NCI-H748 treated with DMSO at 0.1 percent for 48 hours (cell line): ENCODE results near the gene SNX1.
A peak's percentile ranks its signal among the peaks of the same experiment; 100 is the strongest.
"Not testable (repeated sequence)": the region's sequence is repeated elsewhere in the genome, so short reads cannot be mapped to it uniquely, and the experiment has no call there.

Experiments
- DNase-seq: peaks from one replicate; lab custom pipeline; 2025; lab: John Stamatoyannopoulos, UW

SNX1 gene, protein sequence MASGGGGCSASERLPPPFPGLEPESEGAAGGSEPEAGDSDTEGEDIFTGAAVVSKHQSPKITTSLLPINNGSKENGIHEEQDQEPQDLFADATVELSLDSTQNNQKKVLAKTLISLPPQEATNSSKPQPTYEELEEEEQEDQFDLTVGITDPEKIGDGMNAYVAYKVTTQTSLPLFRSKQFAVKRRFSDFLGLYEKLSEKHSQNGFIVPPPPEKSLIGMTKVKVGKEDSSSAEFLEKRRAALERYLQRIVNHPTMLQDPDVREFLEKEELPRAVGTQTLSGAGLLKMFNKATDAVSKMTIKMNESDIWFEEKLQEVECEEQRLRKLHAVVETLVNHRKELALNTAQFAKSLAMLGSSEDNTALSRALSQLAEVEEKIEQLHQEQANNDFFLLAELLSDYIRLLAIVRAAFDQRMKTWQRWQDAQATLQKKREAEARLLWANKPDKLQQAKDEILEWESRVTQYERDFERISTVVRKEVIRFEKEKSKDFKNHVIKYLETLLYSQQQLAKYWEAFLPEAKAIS

DNA sequence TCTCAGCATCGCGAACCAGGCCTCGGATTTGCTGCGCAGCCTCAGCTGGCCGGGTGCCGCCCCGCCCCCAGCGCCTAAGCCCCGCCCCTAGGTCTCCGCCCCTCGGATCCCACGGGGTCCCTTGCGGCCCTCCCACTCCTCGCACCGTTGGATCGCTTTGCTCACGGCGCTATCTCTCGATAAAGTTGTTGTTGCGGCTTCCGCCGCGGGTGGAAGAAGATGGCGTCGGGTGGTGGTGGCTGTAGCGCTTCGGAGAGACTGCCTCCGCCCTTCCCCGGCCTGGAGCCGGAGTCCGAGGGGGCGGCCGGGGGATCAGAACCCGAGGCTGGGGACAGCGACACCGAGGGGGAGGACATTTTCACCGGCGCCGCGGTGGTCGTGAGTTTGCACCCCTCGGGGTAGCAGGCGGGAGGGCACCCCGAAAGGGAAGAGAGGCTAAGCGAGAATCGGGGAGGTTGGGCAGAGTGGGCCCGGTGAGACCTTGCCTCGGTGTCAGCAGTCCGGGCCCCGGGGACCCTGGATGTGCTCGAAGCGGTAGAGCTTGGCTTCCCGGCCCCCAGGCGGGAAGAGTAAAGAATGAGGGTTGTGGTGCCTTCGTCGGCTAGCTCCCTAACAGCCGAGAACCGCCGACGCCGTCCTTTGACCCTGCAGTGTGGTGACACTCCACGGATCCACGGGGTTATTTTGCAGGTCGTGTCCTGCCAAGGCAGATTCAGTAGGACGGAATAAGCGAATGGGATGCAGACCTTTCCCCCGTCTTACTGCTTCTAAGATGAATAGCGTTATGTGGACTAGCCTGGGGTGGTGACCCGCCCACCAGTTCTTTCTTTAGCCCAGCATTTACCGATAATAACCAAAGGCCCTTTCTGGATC lies at the start of gene SNX1:
Gene SNX1, plus strand, starts transcription at position 188 of the 873 bp plus-strand sequence. Its CDS starts 32 bp downstream, at position 220.
- DNase-seq = peak; percentile 69

DNA sequence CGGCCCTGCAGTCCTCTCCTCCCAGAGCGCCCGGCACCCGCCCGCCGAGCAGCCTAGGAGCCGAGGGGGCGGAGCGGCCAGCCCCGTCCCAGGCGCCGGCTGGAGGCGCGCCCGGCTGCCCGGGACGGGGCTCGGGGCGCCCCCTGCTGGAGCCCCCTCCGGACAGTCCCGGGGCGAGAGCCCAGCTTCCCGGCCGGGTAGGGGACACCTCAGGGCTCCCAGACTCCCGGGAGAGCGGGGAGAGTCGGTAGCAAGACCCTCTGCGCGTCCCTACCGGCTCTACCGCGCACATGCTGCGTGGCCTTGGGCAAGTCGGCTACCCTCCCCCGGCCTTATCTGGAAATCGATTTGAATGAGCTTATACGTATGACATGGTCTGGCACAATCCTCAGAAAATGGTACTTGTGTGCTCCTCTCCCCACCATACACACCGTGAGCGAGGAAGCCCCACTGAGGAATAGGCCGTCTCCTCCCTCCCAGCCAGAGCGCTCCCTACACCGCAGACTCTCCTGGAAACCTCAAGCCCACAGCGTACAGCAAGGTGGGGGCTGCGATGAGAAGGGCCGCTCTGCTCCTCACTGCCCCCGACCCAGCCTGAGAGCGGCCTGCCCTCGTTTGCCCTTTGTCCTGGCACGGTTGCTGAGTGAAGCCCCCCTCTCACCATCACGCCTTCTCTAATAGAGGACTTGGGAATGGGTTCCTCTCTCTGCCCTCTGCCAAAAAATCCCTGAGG lies 49.2 kb upstream of the SNX1 start, which contains the start of gene DAPK2:
Gene DAPK2, minus strand, starts transcription at position 65 of the 733 bp plus-strand sequence. CDS start 6,224 bp downstream, outside the sequence.
- no peak for DNase-seq

DNA sequence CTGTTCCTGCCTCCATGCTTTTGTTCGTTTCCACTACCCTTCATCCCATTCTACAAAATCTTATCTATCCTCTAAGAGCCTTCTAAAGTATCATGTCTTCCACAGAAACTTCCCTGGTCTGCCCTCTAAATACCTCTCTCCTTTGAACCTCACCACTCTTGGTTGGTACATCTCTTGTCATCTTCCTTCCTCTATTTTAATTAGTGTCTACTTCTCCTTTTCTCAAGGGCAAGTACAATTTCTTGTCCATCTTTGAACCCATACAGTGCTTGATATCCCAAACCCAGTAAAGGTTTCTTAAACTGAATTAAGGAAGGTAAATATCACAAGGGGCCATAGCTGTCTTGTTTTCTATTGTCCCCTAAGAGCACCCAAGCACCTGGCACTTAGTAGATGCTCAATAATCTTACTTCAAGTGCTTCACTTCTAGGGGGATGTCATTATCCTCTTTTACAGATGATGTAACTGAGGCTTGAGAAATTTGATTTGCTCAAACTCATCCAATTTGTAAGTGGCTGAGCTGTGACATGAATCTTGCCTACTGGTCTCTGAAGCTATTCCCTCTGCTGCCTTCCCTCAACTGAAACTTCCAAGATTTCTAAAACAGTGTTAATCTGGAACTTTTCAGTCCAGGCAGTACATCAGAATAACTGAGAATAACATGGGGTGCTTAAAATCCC lies 46.9 kb upstream of the SNX1 start:
- no peak for DNase-seq

DNA sequence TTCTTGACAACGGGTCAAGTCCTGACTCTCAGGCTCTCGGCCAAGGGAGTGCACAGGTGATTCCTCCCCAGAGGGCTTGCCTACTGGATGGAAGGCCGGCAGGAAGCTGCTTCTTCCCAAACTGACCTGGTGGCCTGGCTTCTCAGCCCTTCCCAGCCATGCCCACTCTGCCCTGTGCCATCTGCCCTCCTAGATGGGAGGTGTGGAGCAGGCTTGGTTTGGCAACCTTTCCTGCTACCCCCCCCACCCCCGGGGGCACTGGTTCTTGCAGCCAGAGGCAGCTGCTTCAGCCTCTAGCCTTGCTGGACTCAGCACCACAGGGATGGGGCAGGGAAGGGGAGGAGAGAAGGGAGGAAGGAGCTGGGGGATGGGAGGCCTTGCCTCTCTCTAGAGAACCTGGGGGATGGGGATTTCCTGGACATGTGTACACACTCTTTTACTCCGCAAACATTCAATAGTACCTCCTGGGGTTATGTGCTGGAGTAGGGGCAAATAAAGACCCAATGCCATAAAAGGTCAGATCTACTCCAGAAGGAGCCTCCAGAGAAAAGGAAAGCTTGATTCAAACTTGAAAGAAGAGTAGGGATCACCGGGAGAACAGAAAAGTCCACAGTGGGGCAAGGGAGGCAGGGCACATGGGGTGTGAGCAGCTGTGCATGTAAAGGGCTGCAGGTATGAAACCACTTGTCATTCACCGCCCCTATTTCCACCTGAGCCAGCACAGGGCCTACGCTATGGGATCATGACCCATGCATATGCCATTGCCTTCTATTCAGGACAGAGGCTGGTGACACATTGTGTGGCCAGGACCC lies 45.3 kb upstream of the SNX1 start:
- DNase-seq = peak; percentile 6

DNA sequence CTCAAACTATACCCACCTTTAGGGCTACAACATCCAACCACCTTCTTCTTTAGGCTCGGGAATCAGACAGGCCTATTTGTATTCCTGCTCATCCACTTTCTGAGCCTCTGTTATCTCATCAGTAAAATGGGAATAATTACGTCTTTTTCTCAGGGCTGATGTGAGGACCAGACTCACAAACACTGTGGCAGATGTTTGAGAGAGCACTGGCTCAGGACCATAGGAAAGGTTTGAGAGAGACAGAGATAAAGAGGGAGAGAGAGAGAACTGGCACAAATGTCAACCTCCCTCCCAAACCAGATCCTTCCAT lies 44.7 kb upstream of the SNX1 start:
- DNase-seq = no peak

DNA sequence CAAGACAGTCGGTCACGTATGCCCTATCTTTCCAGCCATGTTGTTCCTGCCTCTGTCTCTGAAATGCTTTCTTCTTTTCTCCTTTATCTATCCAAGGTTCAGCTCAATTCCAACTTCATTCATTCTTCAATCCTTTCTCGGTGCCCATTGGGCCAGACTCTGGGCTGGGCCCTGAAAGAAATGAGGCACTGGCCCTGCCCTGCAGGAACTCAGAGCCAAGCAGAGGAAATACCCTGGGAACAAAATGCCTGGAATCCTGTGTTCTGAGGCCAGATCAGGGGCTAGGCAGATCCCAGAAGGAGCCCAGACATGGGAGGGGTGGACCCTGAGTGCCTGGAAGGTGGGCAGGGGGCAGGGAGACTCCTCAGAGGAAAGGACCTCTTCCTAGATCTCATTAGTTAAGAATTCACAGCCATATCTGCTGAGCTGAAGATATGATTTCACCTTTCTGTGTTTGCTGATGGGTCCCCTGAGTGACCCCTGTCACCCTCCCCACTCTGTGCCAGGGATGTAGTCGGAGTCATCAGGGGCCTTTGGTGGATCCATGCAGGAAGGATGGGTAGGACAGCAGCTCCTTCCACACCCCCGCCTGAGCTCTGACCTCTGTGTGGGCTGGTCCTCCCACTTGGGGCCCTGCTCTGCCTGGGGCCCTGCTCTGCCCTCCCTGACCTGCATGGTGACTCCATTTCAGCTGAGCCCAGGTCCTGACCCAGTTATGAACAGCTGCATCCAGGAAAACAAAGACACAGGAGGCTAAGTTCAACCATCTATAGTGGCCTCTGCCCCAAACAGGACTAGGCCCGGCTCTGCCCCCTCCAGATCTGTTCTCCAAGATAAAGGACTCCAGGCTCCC lies 44.1 kb upstream of the SNX1 start:
- DNase-seq = no peak

DNA sequence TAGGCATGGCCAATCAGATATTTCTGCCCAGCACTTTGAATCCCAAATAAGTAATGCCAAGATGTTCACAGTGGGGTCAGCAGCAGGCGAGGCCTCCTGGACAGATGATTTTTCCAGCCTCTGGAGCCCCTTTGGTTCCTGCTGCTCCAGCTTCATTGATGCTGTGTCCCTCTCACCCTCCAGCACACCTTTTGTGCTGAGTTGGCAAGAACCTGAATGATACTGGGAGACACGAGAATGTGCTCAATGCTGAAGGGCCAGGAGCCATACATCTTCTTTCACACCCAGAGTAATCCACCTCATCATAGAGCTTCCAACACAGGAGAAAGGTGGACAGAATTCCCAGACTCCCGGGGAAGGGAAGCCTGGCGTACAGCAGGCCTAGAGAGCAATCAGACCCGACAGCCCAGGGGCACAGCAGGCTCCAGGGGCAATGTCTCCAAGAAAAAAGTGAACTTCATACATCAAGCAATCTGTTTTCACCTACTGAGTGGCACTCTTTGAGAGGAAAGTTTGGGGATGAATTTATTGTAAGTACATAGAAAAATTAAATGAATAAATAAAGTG lies 42.8 kb upstream of the SNX1 start:
- no peak for DNase-seq

DNA sequence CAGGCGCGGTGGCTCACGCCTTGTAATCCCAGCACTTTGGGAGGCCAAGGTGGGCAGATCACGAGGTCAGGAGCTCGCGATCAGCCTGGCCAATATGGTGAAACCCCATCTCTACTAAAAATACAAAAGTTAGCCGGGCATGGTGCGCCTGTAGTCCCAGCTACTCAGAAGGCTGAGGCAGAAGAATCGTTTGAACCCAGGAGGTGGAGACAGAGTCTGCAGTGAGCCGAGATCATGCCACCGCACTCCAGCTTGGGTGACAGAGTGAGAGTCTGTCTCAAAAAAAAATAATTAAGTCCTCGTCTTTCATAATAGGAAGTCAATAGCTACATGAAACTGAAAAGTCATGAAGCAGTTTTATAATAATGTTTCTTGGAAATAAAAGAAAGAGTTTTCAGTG lies 42.1 kb upstream of the SNX1 start:
- not testable (repeated sequence) for DNase-seq

DNA sequence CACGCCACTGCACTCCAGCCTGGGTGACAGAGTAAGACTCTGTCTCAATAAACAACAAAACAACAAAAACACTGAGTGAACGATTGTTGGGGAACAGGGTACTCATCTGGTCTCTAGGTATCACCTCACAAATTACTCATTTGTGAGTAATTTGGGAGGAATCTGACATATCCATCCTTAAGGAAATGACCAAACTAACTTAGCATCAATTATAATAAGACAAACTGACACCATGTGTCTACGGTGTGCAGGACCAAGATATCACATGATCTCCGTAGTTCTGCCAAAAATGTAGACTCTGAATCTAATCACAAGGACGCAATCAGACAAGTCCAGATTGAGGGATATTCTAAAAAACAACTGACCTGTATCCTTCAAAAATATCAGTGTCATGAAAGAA lies 37.5 kb upstream of the SNX1 start:
- DNase-seq = no peak

DNA sequence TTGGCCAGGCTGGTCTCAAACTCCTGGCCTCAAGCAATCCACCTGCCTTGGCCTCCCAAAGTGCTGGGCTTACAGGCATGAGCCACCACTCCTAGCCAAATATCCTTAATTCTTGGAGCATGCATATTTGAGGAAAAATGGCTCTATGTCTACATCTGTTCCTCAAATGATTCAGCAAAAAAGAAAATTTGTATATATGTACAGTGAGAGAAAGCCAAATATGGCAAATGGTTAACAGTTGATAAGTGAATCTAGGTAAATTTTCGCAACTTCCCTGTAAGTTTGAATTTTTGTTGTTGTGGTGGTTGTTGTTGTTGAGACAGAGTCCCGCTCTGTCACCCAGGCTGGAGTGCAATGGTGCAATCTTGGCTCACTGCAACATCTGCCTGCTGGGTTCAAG lies 36.7 kb upstream of the SNX1 start:
- not testable (repeated sequence) for DNase-seq

DNA sequence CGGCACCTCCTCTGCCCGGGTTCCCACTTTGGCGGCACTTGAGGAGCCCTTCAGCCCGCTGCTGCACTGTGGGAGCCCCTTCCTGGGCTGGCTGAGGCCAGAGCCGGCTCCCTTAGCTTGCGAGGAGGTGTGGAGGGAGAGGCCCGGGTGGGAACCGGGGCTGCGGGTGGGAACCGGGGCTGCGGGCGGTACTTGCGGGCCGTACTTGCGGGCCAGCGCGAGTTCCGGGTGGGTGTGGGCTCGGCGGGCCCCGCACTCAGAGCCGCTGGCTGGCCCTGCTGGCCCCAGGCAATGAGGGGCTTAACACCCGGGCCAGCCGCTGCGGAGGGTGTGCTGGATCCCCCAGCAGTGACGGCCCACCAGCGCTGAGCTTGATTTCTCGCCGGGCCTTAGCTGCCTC lies 35.1 kb upstream of the SNX1 start:
- no peak for DNase-seq

DNA sequence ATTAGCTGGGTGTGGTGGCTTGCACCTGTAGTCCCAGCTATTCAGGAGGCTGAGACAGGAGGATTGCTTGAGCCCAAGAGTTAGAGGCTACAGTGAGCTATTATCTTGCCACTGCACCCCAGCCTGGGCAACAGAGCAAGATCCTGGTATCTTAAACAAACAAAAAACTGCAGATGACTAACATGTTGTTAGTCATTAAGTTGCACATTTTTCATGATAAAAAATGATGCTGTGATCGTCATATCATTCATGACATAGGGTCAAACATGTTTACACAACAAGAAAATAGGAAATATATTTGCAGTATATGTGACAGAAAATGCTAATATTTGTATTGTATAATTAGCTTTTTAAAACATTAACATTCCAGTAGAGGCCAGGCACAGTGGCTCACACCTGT lies 29.3 kb upstream of the SNX1 start:
- no peak for DNase-seq

DNA sequence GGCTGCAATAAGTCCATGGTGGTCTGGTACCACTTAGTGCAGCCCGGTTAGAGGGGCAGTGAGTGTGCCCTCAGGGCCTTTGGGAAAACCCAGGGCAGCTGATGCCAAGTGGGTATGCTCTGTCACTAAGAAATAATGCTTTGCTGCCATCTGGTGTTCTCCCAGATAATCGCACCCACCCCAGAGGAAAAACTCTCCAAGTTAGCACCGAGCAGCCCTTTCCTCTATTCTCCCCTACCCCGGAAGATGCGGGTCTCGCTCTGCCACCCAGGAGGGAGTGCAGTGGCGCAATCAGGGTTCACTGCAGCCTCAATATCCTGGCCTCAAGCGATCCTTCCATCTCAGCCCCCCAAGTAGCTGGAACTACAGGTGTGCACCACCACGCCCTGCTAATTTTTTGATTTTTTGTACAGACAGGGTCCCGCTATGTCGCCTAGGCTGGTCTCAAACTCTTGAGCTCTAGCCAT lies 28.2 kb upstream of the SNX1 start:
- DNase-seq = peak; percentile 22

DNA sequence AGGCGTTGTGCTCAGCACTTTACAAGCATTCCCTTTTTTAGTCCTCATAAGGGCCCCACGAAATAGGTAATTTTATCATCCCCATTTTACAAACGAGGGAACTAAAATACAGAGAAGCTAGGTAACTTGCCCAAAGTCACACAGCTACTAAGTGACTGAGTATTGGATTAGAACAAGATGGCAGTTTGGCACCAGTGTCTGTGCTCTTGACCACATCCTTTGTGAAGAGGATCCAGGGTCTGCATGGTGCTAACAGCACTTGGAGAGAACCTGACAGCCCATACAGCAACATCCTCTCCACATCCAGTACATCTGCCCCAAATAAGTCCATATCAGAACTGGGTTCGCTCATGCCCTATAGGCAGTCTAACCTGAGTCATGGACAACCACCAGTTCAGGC lies 27.6 kb upstream of the SNX1 start:
- no peak for DNase-seq

DNA sequence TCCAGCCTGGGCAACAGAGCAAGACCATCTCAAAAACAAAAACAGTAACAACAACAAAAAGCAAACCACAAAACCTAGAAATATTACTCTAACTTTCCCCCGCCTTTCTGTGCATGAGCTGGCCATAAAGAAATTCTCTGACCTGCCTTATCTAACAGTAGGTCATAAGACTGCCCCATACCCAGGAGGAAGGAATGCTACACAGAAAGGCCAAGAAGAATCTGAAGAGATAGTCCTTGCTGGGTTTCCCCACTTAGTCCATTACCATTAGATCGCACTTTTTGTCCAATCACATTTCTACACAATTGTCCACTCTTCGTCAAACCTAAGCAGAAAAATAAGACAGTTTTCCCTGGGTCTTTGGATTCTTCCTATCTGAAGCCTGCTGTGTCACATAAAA lies 25.7 kb upstream of the SNX1 start:
- DNase-seq = no peak

DNA sequence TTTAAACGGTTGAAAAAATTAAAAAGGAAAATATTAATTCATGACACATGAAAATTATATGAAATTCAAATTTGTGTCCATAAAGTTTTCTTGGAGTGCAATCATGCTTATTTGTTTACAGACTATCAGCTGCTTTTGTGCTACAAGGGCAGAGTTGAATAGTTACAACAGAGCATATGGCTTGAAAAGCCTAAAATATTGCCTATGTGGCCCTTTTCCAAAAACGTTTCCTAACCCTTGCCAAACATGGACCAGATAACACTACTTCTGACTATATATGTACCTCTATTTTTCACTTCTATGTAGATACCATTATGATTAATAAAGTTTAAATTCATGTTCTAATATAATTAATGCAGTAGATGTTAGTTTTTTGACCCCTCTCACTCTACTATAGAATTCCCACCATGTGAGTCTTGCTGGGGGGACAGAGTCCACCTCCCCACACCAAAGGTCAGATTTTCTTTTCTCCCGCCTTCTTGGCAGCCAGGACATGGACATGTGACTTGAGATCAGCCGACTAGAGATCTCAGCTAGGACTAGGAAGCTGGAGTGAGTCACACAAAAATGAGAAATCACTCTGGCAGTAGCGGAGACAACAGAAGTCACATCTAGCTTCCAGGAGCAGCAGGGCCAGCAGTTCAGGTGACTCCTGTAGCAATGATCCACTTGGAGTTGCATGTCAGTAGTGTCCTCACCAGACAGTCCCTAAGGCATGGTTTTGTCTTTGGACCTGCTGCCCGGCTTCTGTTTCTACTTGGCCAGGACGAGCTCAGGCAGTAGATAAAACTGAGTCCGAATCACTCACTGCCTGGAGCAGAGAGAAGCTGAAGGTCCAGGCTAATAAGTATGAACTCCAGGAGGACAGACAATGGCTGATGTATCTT lies 24.6 kb upstream of the SNX1 start:
- no peak for DNase-seq

DNA sequence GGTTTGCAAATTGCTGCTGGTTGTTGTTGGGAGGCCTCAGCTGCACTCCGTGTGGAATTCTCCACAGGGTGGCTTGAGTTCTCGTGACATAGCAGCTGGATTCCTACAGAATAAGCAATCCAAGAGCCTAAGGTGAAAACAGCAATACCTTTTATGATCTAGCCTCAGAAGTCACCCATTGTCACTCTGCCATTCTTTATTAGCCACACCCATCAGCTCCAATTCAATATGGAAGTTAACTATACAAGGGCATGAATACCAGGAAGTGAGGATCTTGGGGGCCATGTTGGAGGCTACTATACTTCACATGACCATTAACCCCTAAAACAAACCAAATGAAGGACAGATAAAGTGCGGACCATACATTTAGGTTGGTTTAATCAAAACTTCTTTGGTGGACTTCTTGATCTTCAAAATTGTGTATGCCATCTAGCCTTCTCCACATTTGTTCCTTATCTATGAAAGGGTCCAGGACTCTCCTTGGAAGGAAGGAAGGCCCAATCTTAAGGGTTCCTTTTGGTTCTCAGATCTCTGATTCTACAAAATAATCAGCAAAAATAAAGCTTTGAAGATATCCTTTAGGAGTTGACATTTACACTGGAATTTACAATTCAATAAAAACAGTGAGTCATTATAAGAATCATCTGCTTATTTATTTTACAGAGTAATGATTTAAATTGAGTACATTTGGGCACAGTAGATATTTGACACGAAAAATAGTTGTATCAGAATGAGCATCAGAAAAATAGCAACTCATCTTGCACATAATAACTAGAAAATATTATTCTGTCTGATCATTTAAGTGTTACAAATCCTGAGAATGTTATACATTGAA lies 23.6 kb upstream of the SNX1 start:
- DNase-seq = no peak
